HFFc6 (cell line): ENCODE results near the gene ARHGEF9. TPM values are rescaled to one million over a fixed set of nuclear protein-coding genes. Genes with fewer than 3 reads are reported as not detected.

Source experiments
- DNase-seq: peaks from one replicate; pipeline ENCODE4 v3.0.0-alpha.2; 2018
- H3K27ac Mint-ChIP-seq: 2 replicates; pipeline ENCODE4 v1.8.0; 2020; ENCODE audit warnings: mild to moderate bottlenecking, mixed read lengths
- H3K27me3 Mint-ChIP-seq: 2 replicates; pipeline ENCODE4 v1.8.0; 2021; ENCODE audit warnings: mild to moderate bottlenecking, moderate library complexity, mixed read lengths; ENCODE audit not compliant: insufficient read depth
- H3K36me3 Mint-ChIP-seq: 2 replicates; pipeline ENCODE4 v1.8.0; 2021; ENCODE audit warnings: low read depth, mixed read lengths
- H3K4me1 Mint-ChIP-seq: 2 replicates; pipeline ENCODE4 v1.8.0; 2020; ENCODE audit warnings: low read depth, mixed read lengths
- H3K4me3 Mint-ChIP-seq: 2 replicates; pipeline ENCODE4 v1.8.0; 2020; ENCODE audit warnings: mild to moderate bottlenecking, moderate library complexity, mixed read lengths
- H3K9me3 Mint-ChIP-seq: 2 replicates; pipeline ENCODE4 v1.8.0; 2020; ENCODE audit warnings: mild to moderate bottlenecking, mixed read lengths
- CTCF ChIP-seq: fragments of 200-600 bp; sonication (generic); IDR thresholded peaks from 2 replicates; pipeline ENCODE4 v1.5.0; 2021; ENCODE audit warnings: antibody characterized with exemption, mild to moderate bottlenecking
- total RNA-seq, 6 experiments: library from RNA; stranded (reverse); fragmentation: NEBNext Ultra II Directional; extraction: Animal tissue kit (Norgen Biotek cat#: 25700); gene quantifications; 2 replicates in 1 of 6; 3 replicates in 5 of 6; pipeline ENCODE4 v1.2.3, GENCODE V29; 2021

The ARHGEF9 gene
- total RNA-seq, 6 experiments from 2014 or later = 18.8 to 23.0 (median 20.2) TPM

DNA sequence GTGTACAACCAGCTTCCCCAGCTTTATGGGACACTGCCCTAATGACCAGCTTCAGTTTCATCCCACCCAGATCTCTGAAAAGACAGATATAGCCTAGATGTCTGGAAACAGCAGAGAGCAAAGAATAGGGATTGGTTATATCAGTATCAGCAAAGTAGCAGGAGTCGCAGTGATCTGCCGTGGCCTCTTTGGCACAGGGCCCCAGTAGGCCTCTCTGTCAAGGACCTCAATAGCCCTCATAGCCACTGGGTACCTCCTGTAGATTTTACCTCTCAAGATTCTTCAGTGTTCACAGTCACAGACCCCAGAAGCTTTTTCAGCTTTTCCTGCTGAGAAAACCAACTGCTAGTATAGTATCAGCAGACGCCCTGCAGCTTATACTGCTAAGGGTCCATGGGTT, 104.6 kb downstream of the ARHGEF9 start:
- DNase-seq = no peak
- H3K27ac Mint-ChIP-seq = no peak overlapping the region

GRCh38 chrX:63679432-63679831, 105.6 kb downstream of the ARHGEF9 start:
- no peaks in the 10 kb centered on the region for H3K4me1 Mint-ChIP-seq
- no peak for DNase-seq
- peaks cover 1% of the 10 kb centered on the region; the same call in 1 of the 2 replicates for H3K27me3 Mint-ChIP-seq
- H3K4me3 Mint-ChIP-seq = no peak overlapping the region
- no peak overlapping the region for H3K27ac Mint-ChIP-seq
- H3K36me3 Mint-ChIP-seq = peaks cover 10% of the 10 kb centered on the region
- no peak for TF ChIP-seq CTCF
- no peaks in the 10 kb centered on the region for H3K9me3 Mint-ChIP-seq

More for the DNA sequence above, 104.6 kb downstream of the ARHGEF9 start:
- H3K36me3 Mint-ChIP-seq = peaks cover 10% of the 10 kb centered on the region
- H3K4me1 Mint-ChIP-seq = no peaks in the 10 kb centered on the region
- H3K9me3 Mint-ChIP-seq = no peaks in the 10 kb centered on the region
- TF ChIP-seq CTCF = no peak
- H3K4me3 Mint-ChIP-seq = no peak overlapping the region
- H3K27me3 Mint-ChIP-seq = peaks cover 1% of the 10 kb centered on the region; the same call in 1 of the 2 replicates

DNA sequence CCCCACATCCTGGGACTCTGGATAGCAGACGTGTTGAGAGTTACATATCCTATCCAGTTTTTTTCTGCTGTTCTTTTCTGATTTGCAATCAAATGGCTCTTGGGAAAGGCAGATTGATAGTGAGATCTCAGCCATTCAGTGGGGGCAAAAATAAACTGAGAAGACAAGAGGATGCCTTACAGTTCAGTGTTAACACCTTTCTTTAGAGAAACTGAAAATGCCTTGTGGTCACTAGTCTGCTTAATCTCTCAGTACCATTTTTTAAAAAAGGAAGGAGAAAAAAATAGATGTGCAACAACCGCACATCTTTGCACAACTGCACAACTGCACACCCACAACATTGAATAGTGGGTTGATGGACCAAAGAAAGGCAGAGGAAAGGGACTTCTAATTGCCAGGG, 109.3 kb downstream of the ARHGEF9 start:
- H3K27ac Mint-ChIP-seq = no peak overlapping the region
- no peak for DNase-seq
- H3K36me3 Mint-ChIP-seq = no peaks in the 10 kb centered on the region; the same call in 1 of the 2 replicates
- no peak for TF ChIP-seq CTCF
- H3K4me1 Mint-ChIP-seq = no peaks in the 10 kb centered on the region
- H3K27me3 Mint-ChIP-seq = no peaks in the 10 kb centered on the region
- H3K4me3 Mint-ChIP-seq = no peak overlapping the region
- H3K9me3 Mint-ChIP-seq = no peaks in the 10 kb centered on the region

- TF ChIP-seq CTCF = no peak
- H3K4me3 Mint-ChIP-seq = no peak overlapping the region
- no peak for DNase-seq
- H3K27ac Mint-ChIP-seq = no peak overlapping the region
- H3K36me3 Mint-ChIP-seq = no peaks in the 10 kb centered on the region; the same call in 1 of the 2 replicates
- H3K27me3 Mint-ChIP-seq = no peaks in the 10 kb centered on the region
- H3K9me3 Mint-ChIP-seq = no peaks in the 10 kb centered on the region
- no peaks in the 10 kb centered on the region for H3K4me1 Mint-ChIP-seq
These were observed 111.1 kb downstream of the ARHGEF9 start for GRCh38 chrX:63673896-63674295.

GRCh38 chrX:63664741-63665140, 120.3 kb downstream of the ARHGEF9 start:
- H3K4me1 Mint-ChIP-seq = peaks cover 16% of the 10 kb centered on the region

More at GRCh38 chrX:63664741-63665140, 120.3 kb downstream of the ARHGEF9 start:
- TF ChIP-seq CTCF = no peak
- Mint-ChIP-seq H3K9me3 (no peaks in the 10 kb centered on the region), H3K27ac (peak overlapping the region; percentile 73), H3K4me3 (no peak overlapping the region), H3K27me3 (no peaks in the 10 kb centered on the region), H3K36me3 (peaks cover 10% of the 10 kb centered on the region; the same call in 1 of the 2 replicates)
- no peak for DNase-seq
